ENCODE data around the gene PTHLH. TPM values are rescaled to one million over a fixed set of nuclear protein-coding genes. Genes with fewer than 3 reads are reported as not detected.

PTHLH gene
- polyA plus RNA-seq, 3 donors, result not detected

- H3K79me2 ChIP-seq (ENCODE audit: insufficient read depth, low read length), result no peaks in the 10 kb centered on the region
- no peaks in the 10 kb centered on the region for H3K9me3 ChIP-seq (replicated peaks in 1 of 2; ENCODE audit: control insufficient read depth in 1 of 2, insufficient read depth in 1 of 2, low read length in 2 of 2)
- intact Hi-C loops (cut with micrococcal nuclease), result no loop called here
- no peaks in the 10 kb centered on the region for H3K27me3 ChIP-seq (ENCODE audit: control insufficient read depth in 2 of 2, insufficient read depth in 2 of 2, low read length in 2 of 2)
- no peak overlapping the region for H3K27ac ChIP-seq (ENCODE audit: low read depth in 1 of 2, low read length in 2 of 2)
- peaks cover 0 to 5% (median 2%) of the 10 kb centered on the region in 7 donors for H3K9me3 Mint-ChIP-seq
- no peak overlapping the region for H3K4me3 Mint-ChIP-seq
- H3K4me2 ChIP-seq (replicated peaks; ENCODE audit: extremely low read depth, low read length, poor library complexity, severe bottlenecking), result no peak overlapping the region
- no peaks in the 10 kb centered on the region for H3K27me3 Mint-ChIP-seq (ENCODE audit: low read depth in 3 of 3)
- no peaks in the 10 kb centered on the region for H3K4me1 ChIP-seq (ENCODE audit: control insufficient read depth in 1 of 2, insufficient read depth in 2 of 2, low read length in 2 of 2)
- WGBS (ENCODE audit: insufficient coverage), result 100% methylated on average over 1 of the region's 1 CpG
- DNase-seq, result no peak
- H3K4me1 Mint-ChIP-seq, result no peaks in the 10 kb centered on the region
- H3K36me3 ChIP-seq (replicated peaks in 1 of 2; ENCODE audit: control insufficient read depth in 1 of 2, insufficient read depth in 2 of 2, low read length in 2 of 2), result no peaks in the 10 kb centered on the region
- no peaks in the 10 kb centered on the region for H3K36me3 Mint-ChIP-seq
- H3K9ac ChIP-seq (ENCODE audit: insufficient read depth, low read length, poor library complexity, severe bottlenecking), result no peak overlapping the region
- H3K4me3 ChIP-seq (replicated peaks in 1 of 3; ENCODE audit: low read depth in 2 of 3, low read length in 3 of 3), result no peak overlapping the region
- no peak overlapping the region for H3K27ac Mint-ChIP-seq
- TF ChIP-seq CTCF (IDR thresholded peaks at IDR 0.05), result no peak
- H2AFZ ChIP-seq (ENCODE audit: insufficient read depth, low read depth, low read length, poor library complexity, severe bottlenecking), result no peak overlapping the region
- H4K20me1 ChIP-seq (ENCODE audit: insufficient read depth, low read length), result no peaks in the 10 kb centered on the region
Observed at GRCh38 chr12:28017873-28018255, 45.3 kb upstream of the PTHLH start.

- peaks cover 0 to 5% (median 1%) of the 10 kb centered on the region in 7 donors for H3K9me3 Mint-ChIP-seq
- no peak for TF ChIP-seq CTCF (IDR thresholded peaks at IDR 0.05)
- no peaks in the 10 kb centered on the region for H3K4me1 ChIP-seq (ENCODE audit: control insufficient read depth in 1 of 2, insufficient read depth in 2 of 2, low read length in 2 of 2)
- intact Hi-C loops (cut with micrococcal nuclease), result no loop called here
- no peaks in the 10 kb centered on the region for H3K36me3 Mint-ChIP-seq
- H3K4me1 Mint-ChIP-seq, result no peaks in the 10 kb centered on the region
- H3K27ac ChIP-seq (ENCODE audit: low read depth in 1 of 2, low read length in 2 of 2), result no peak overlapping the region
- H3K4me2 ChIP-seq (replicated peaks; ENCODE audit: extremely low read depth, low read length, poor library complexity, severe bottlenecking), result no peak overlapping the region
- no peaks in the 10 kb centered on the region for H3K9me3 ChIP-seq (replicated peaks in 1 of 2; ENCODE audit: control insufficient read depth in 1 of 2, insufficient read depth in 1 of 2, low read length in 2 of 2)
- H3K4me3 Mint-ChIP-seq, result no peak overlapping the region
- no peaks in the 10 kb centered on the region for H3K27me3 ChIP-seq (ENCODE audit: control insufficient read depth in 2 of 2, insufficient read depth in 2 of 2, low read length in 2 of 2)
- no peak overlapping the region for H3K9ac ChIP-seq (ENCODE audit: insufficient read depth, low read length, poor library complexity, severe bottlenecking)
- no peaks in the 10 kb centered on the region for H3K27me3 Mint-ChIP-seq (ENCODE audit: low read depth in 3 of 3)
- no peak overlapping the region for H3K27ac Mint-ChIP-seq
- DNase-seq, result no peak
- no peaks in the 10 kb centered on the region for H3K36me3 ChIP-seq (replicated peaks in 1 of 2; ENCODE audit: control insufficient read depth in 1 of 2, insufficient read depth in 2 of 2, low read length in 2 of 2)
- H3K79me2 ChIP-seq (ENCODE audit: insufficient read depth, low read length), result no peaks in the 10 kb centered on the region
- WGBS (ENCODE audit: insufficient coverage), result 63% methylated on average over 1 of the region's 4 CpGs
- H3K4me3 ChIP-seq (replicated peaks in 1 of 3; ENCODE audit: low read depth in 2 of 3, low read length in 3 of 3), result no peak overlapping the region
- H2AFZ ChIP-seq (ENCODE audit: insufficient read depth, low read depth, low read length, poor library complexity, severe bottlenecking), result no peak overlapping the region
- H4K20me1 ChIP-seq (ENCODE audit: insufficient read depth, low read length), result no peaks in the 10 kb centered on the region
Observed at GRCh38 chr12:28017126-28017872, 44.8 kb upstream of the PTHLH start.
